Panc1 (cell line): ENCODE data around the gene GSTK1. TPM values are rescaled to one million over a fixed set of nuclear protein-coding genes. Genes with fewer than 3 reads are reported as not detected.

Experiments used
- ATAC-seq: fragments of 200-7000 bp; cut with Tn5 transposase; 2 replicates; pipeline ENCODE4 v1.9.1; 2020; ENCODE audit warnings: mild to moderate bottlenecking, moderate library complexity
- BruUV-seq: library from RNA; stranded (reverse); fragments of 400-500 nt; replicated peaks from 2 replicates; lab custom pipeline; 2021; lab: Mats Ljungman, UMichigan
- CTCF ChIA-PET: fragments of 300-600 bp; sonication (Branson Sonifier 250); formaldehyde crosslinking; loops from one replicate; lab custom pipeline; 2022; ENCODE audit warnings: antibody characterized with exemption; lab: Charles Lee
- POLR2A ChIA-PET: fragments of 300-600 bp; sonication (Branson Sonifier 250); formaldehyde crosslinking; loops from one replicate; lab custom pipeline; 2022; ENCODE audit warnings: antibody characterized with exemption; lab: Charles Lee
- DNase-seq: peaks from one replicate; pipeline ENCODE4 v3.0.0-alpha.2; 2010; ENCODE audit warnings: low read depth, low spot score
- H3K27ac ChIP-seq: 2 replicates; pipeline ENCODE4 v1.5.1; 2011; ENCODE audit warnings: mild to moderate bottlenecking, low read length, inconsistent platforms
- H3K27me3 ChIP-seq: fragments of 200-500 bp; sonication (Bioruptor generic); 2 replicates; pipeline ENCODE4 v1.6.0; 2014; ENCODE audit warnings: low read length, inconsistent platforms; ENCODE audit not compliant: control insufficient read depth, insufficient read depth
- H3K36me3 ChIP-seq: fragments of 200-500 bp; sonication (Bioruptor generic); 2 replicates; pipeline ENCODE4 v1.5.1; 2014; ENCODE audit warnings: inconsistent platforms, mild to moderate bottlenecking, low read length, moderate library complexity; ENCODE audit not compliant: control insufficient read depth, insufficient read depth
- H3K4me1 ChIP-seq: 2 replicates; pipeline ENCODE4 v1.5.1; 2011; ENCODE audit warnings: inconsistent platforms, mild to moderate bottlenecking, low read length, moderate library complexity; ENCODE audit not compliant: control insufficient read depth, insufficient read depth
- H3K4me3 ChIP-seq, 2 experiments: 2 replicates each; pipeline ENCODE4 v1.5.1; 2011 to 2012; ENCODE audit warnings: low read depth in 2 of 2, low read length in 2 of 2, mild to moderate bottlenecking in 2 of 2, inconsistent platforms in 1 of 2, moderate library complexity in 1 of 2
- H3K9me3 ChIP-seq: fragments of 200-500 bp; sonication (Bioruptor generic); 2 replicates; pipeline ENCODE4 v1.5.1; 2014; ENCODE audit warnings: low read depth, mild to moderate bottlenecking, inconsistent platforms, low read length, moderate library complexity; ENCODE audit not compliant: control insufficient read depth, insufficient read depth
- POLR2AphosphoS5 ChIP-seq: IDR thresholded peaks from 2 replicates; pipeline ENCODE4 v1.6.1; 2012; ENCODE audit warnings: mild to moderate bottlenecking, low read depth, low read length, moderate library complexity
- REST ChIP-seq, 2 experiments: IDR thresholded peaks; 2 replicates each; pipeline ENCODE4 v1.6.1; 2011 to 2012; ENCODE audit warnings: low read depth in 2 of 2, control low read depth in 1 of 2, low read length in 1 of 2, mild to moderate bottlenecking in 1 of 2, moderate library complexity in 1 of 2; ENCODE audit not compliant: insufficient read depth in 1 of 2
- SIN3A ChIP-seq: IDR thresholded peaks from 2 replicates; pipeline ENCODE4 v1.6.1; 2012; ENCODE audit warnings: low read depth, mild to moderate bottlenecking, low read length, moderate library complexity, borderline replicate concordance; ENCODE audit not compliant: insufficient read depth
- TCF7L2 ChIP-seq: IDR thresholded peaks from 2 replicates; pipeline ENCODE4 v1.6.1; 2011; ENCODE audit warnings: mild to moderate bottlenecking, low read depth, low read length, inconsistent platforms
- in situ Hi-C: cut with HindIII; loops from 2 replicates; pipeline ENCODE4 v1.10.0; 2016; ENCODE audit warnings: low sequenced_read_pairs, low pct_unique_long_range_greater_than_20kb
- intact Hi-C: fragments of 100-400 bp; cut with micrococcal nuclease; formaldehyde crosslinking; loops from one replicate; pipeline ENCODE4 v1.10.0; 2022; ENCODE audit not compliant: unreplicated experiment
- total RNA-seq: library from RNA; stranded (reverse); gene quantifications from one replicate; pipeline ENCODE4 v1.2.1, GENCODE V29; 2021; ENCODE audit not compliant: unreplicated experiment
- TF ChIP-seq, protein P1 (sequence below): fragments of 450-650 bp; IDR thresholded peaks from 2 replicates; pipeline ENCODE4 v1.5.1; 2017; ENCODE audit warnings: mild to moderate bottlenecking

The GSTK1 gene
- total RNA-seq, 1 experiment from 2014 or later: 100 TPM

DNA sequence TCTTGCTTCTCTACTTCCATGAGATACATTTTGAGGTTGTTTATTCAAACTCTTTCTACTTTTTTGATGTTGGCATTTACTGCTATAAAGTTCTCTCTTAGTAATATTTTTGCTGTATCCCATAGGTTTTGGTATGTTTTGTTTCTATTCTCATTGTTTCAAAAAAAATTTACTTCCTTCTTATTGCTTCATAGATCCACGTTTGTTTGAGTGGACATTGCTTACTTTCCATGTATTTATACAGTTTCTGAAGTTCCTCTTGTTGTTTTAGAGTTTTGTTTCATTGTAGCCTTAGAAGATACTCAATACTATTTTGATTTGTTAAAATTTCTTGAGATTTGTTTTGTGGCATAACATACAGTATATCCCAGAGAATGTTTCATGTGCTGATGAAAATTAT lies 27.7 kb upstream of the GSTK1 start:
- intact Hi-C loops (no loop called here), in situ Hi-C loops (no loop called here)
- ATAC-seq (no peak), DNase-seq (no peak)
- H3K27me3 ChIP-seq: no peaks in the 10 kb centered on the region
- no TSS peak for BruUV-seq
- POLR2A ChIA-PET: no interaction called here
- CTCF ChIA-PET: no interaction called here
- H3K4me1 ChIP-seq: no peaks in the 10 kb centered on the region
- no peak overlapping the region for H3K4me3 ChIP-seq
- TF ChIP-seq REST (IDR thresholded peaks at IDR 0.05; ENCODE audit: insufficient read depth in 1 of 2, low read depth in 2 of 2, low read length in 1 of 2) (no peak), TCF7L2 (no peak), SIN3A (no peak), POLR2AphosphoS5 (no peak)
- TF ChIP-seq, protein P1, sequence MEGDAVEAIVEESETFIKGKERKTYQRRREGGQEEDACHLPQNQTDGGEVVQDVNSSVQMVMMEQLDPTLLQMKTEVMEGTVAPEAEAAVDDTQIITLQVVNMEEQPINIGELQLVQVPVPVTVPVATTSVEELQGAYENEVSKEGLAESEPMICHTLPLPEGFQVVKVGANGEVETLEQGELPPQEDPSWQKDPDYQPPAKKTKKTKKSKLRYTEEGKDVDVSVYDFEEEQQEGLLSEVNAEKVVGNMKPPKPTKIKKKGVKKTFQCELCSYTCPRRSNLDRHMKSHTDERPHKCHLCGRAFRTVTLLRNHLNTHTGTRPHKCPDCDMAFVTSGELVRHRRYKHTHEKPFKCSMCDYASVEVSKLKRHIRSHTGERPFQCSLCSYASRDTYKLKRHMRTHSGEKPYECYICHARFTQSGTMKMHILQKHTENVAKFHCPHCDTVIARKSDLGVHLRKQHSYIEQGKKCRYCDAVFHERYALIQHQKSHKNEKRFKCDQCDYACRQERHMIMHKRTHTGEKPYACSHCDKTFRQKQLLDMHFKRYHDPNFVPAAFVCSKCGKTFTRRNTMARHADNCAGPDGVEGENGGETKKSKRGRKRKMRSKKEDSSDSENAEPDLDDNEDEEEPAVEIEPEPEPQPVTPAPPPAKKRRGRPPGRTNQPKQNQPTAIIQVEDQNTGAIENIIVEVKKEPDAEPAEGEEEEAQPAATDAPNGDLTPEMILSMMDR: no peak
- H3K27ac ChIP-seq: no peak overlapping the region
- no peaks in the 10 kb centered on the region for H3K9me3 ChIP-seq
- H3K36me3 ChIP-seq: no peaks in the 10 kb centered on the region

DNA sequence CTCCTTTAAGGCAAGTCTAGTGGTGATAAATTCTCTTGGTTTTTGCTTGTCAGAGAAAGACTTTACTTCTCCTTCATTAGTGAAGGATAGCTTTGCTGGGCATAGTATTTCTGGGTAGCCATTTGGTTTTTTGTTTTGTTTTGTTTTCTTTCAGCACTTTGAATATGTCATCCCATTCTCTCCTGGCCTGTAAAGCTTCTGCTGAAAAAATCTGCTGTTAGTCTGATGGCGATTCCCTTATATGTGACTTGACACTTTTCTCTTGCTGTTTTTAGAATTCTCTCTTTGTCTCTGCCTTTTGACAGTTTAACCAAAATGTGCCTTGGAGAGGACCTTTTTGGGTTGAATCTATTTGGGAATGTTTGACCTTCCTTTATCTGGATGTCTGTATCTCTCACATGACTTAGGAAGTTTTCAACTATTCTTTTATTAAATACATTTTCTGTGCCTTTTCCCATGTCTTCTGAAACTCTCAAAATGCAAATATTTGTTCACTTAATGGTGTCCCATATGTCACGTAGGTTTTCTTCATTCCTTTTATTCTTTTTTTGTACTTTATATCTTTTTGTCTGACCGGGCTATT lies 26.7 kb upstream of the GSTK1 start:
- Histone ChIP-seq H3K36me3 (no peaks in the 10 kb centered on the region), H3K9me3 (no peaks in the 10 kb centered on the region), H3K4me3 (no peak overlapping the region), H3K4me1 (no peaks in the 10 kb centered on the region), H3K27me3 (peaks cover 6% of the 10 kb centered on the region; the same call in 1 of the 2 replicates), H3K27ac (no peak overlapping the region)
- no TSS peak for BruUV-seq
- ChIA-PET CTCF (no interaction called here), POLR2A (no interaction called here)
- ATAC-seq (no peak), DNase-seq (no peak)
- in situ Hi-C loops (no loop called here), intact Hi-C loops (no loop called here)
- no peak for TF ChIP-seq REST (IDR thresholded peaks at IDR 0.05; ENCODE audit: insufficient read depth in 1 of 2, low read depth in 2 of 2, low read length in 1 of 2)
- no peak for TF ChIP-seq SIN3A
- no peak for TF ChIP-seq POLR2AphosphoS5
- TF ChIP-seq, protein P1: no peak
- no peak for TF ChIP-seq TCF7L2
